A549 (cell line): ENCODE measurements around the gene DGLUCY.
"Not testable (repeated sequence)": the region's sequence is repeated elsewhere in the genome, so short reads cannot be mapped to it uniquely, and the experiment has no call there.

ENCODE experiments used
- CHD2 ChIP-seq: fragments of 150-350 bp; IDR thresholded peaks from 2 replicates; pipeline ENCODE4 v1.6.1; 2014; ENCODE audit warnings: low read length; ENCODE audit not compliant: partially characterized antibody
- EP300 ChIP-seq, 2 experiments: fragments of >200 bp; sonication (Bioruptor Twin); formaldehyde crosslinking; IDR thresholded peaks; 2 replicates in 1 of 2; 3 replicates in 1 of 2; pipeline ENCODE4 v1.6.1; 2016 to 2017
- JUN ChIP-seq, 2 experiments: fragments of >200 bp; sonication (Bioruptor Twin); formaldehyde crosslinking; IDR thresholded peaks; 2 replicates in 1 of 2; 3 replicates in 1 of 2; pipeline ENCODE4 v1.6.1; 2016 to 2017
- POLR2A ChIP-seq: IDR thresholded peaks from 2 replicates; pipeline ENCODE4 v1.6.1; 2012; ENCODE audit warnings: mild to moderate bottlenecking, low read length
- RCOR1 ChIP-seq: fragments of 150-350 bp; IDR thresholded peaks from 2 replicates; pipeline ENCODE4 v1.6.1; 2014; ENCODE audit warnings: antibody characterized with exemption, low read length, low read depth
- TF ChIP-seq, protein P1 (sequence below): fragments of >200 bp; sonication (Bioruptor Twin); formaldehyde crosslinking; IDR thresholded peaks from 3 replicates; pipeline ENCODE4 v1.5.1; 2016

DNA sequence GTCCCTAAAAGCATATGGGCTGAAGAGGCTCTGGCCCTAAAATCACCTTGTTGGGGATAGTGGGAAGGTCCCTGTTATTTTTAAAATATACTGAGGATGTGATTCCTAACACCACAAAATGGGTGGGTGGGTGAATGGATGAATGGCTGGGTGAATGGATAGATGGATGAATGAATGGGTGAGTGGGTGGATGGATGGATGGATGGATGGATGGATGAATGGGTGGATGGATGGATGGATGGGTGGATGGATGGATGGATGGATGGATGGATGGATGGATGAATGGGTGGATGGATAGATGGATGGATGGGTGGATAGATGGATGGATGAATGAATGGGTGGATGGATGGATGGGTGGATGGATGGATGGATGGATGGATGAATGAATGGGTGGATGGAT is 43.0 kb downstream of the DGLUCY start:
- TF ChIP-seq JUN (IDR thresholded peaks at IDR 0.05); POLR2A; CHD2; EP300 (IDR thresholded peaks at IDR 0.05); RCOR1: not testable (repeated sequence)
- TF ChIP-seq, protein P1, sequence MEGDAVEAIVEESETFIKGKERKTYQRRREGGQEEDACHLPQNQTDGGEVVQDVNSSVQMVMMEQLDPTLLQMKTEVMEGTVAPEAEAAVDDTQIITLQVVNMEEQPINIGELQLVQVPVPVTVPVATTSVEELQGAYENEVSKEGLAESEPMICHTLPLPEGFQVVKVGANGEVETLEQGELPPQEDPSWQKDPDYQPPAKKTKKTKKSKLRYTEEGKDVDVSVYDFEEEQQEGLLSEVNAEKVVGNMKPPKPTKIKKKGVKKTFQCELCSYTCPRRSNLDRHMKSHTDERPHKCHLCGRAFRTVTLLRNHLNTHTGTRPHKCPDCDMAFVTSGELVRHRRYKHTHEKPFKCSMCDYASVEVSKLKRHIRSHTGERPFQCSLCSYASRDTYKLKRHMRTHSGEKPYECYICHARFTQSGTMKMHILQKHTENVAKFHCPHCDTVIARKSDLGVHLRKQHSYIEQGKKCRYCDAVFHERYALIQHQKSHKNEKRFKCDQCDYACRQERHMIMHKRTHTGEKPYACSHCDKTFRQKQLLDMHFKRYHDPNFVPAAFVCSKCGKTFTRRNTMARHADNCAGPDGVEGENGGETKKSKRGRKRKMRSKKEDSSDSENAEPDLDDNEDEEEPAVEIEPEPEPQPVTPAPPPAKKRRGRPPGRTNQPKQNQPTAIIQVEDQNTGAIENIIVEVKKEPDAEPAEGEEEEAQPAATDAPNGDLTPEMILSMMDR, result not testable (repeated sequence)
